ENCODE measurements around the gene LRP8.

DNA sequence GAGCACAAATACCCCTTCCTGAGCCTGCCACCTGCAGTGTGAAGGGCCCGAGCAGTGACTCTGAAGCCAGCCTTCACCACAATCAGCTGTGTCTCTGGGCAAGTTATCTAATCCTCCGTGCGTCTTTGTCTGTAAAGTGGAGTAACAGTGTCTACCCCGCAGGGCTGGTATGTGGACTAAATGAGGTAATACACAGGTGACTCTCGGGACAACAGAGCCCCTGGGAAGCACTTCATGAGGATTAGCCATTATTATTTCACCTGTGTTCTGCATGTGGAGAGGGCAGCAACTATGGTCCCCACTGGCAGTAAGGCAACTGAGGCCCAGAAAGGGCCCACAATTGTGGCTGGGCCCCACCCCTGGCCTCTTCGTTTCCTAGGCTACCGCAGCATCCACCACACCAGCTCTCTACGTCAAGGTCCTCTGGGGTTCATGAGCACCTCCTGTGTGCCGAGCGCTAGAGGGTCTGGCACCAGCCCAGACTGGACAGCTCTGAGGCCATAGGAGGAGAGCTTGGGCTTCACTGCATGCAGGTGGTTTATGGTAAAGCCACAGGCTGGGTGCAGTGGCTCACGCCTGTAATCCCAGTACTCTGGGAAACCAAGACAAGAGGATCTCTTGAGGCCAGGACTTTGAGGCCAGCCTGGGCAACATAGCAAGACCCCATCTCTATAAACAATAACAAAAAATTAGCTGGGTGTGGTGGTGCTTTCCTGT is 41.3 kb upstream of the LRP8 start:
- TF ChIP-seq, protein P1, sequence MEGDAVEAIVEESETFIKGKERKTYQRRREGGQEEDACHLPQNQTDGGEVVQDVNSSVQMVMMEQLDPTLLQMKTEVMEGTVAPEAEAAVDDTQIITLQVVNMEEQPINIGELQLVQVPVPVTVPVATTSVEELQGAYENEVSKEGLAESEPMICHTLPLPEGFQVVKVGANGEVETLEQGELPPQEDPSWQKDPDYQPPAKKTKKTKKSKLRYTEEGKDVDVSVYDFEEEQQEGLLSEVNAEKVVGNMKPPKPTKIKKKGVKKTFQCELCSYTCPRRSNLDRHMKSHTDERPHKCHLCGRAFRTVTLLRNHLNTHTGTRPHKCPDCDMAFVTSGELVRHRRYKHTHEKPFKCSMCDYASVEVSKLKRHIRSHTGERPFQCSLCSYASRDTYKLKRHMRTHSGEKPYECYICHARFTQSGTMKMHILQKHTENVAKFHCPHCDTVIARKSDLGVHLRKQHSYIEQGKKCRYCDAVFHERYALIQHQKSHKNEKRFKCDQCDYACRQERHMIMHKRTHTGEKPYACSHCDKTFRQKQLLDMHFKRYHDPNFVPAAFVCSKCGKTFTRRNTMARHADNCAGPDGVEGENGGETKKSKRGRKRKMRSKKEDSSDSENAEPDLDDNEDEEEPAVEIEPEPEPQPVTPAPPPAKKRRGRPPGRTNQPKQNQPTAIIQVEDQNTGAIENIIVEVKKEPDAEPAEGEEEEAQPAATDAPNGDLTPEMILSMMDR (IDR thresholded peaks at IDR 0.05; ENCODE audit: low read depth, low read length): no peak
- TF ChIP-seq EZH2phosphoT487 (IDR thresholded peaks at IDR 0.05; ENCODE audit: low read depth): no peak
